Measurements from ENCODE around the gene TMEM158. TPM values are rescaled to one million over a fixed set of nuclear protein-coding genes. Genes with fewer than 3 reads are reported as not detected.

The TMEM158 gene
- total and polyA plus RNA-seq, 2 of the 8 experiments (the other 6 are each of a cell fraction or from before 2014, with no cell fraction given): 6.8 to 30.3 TPM

DNA sequence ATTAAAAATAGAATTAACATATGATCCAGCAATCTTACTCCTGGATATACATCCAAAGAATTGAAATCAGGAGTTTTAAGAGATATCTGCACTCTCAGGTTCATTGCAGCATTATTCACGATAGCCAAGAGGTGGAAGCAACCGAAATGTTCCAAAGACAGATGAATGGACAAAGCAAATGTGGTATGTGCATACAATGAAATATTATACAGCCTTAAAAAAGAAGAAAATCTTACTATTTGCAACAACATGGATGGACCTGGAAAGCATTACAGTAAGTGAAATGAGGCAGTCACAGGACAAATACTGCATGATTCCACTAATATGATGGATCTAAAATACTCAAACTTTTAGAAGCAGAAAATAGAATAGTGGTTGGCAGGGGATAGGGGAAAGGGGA, 9.3 kb upstream of the TMEM158 start (continued):
- TF ChIP-seq MAFK (IDR thresholded peaks at IDR 0.05; ENCODE audit: low read depth, low read length): no peak
- no peak for TF ChIP-seq RAD21 (IDR thresholded peaks at IDR 0.05 in 1 of 2, conservative IDR thresholded peaks at IDR 0.05 in 1 of 2; ENCODE audit: low read depth in 2 of 2, low read length in 2 of 2)
- no peak for TF ChIP-seq SRF (IDR thresholded peaks at IDR 0.05; ENCODE audit: low read depth, low read length)

Measured in H1 (cell line).